ENCODE results near the gene DYRK1B. TPM values are rescaled to one million over a fixed set of nuclear protein-coding genes. Genes with fewer than 3 reads are reported as not detected.

DYRK1B gene
- total and polyA plus RNA-seq, 2 donors (not counting 1 experiment from before 2014, with no cell fraction given) = 26.1 to 36.6 TPM

GRCh38 chr19:39813264-39813993 is 20.5 kb downstream of the DYRK1B start:
- Mint-ChIP-seq H3K27ac (no peak overlapping the region), H3K4me3 (no peak overlapping the region), H3K27me3 (no peaks in the 10 kb centered on the region), H3K9me3 (ENCODE audit: insufficient read depth) (no peaks in the 10 kb centered on the region), H3K4me1 (peaks cover 3% of the 10 kb centered on the region)
- H3K27me3 ChIP-seq (replicated peaks in 1 of 4; ENCODE audit: control extremely low read depth in 1 of 4, control insufficient read depth in 3 of 4, insufficient read depth in 4 of 4, low read length in 3 of 4) = no peaks in the 10 kb centered on the region
- H3K4me3 ChIP-seq (ENCODE audit: control extremely low read depth in 1 of 5, extremely low read depth in 1 of 5, insufficient read depth in 1 of 5, low read depth in 2 of 5, low read length in 4 of 5) = no peak overlapping the region
- peaks cover 3 to 4% of the 10 kb centered on the region in 2 donors for H3K4me1 ChIP-seq (ENCODE audit: control insufficient read depth in 2 of 2, insufficient read depth in 2 of 2, low read length in 2 of 2)
- no peaks in the 10 kb centered on the region for H4K20me1 ChIP-seq (ENCODE audit: control insufficient read depth, insufficient read depth, low read length, poor library complexity, severe bottlenecking)
- H3K27ac ChIP-seq (ENCODE audit: low read length in 2 of 2) = no peak overlapping the region
- TF ChIP-seq, protein P1, sequence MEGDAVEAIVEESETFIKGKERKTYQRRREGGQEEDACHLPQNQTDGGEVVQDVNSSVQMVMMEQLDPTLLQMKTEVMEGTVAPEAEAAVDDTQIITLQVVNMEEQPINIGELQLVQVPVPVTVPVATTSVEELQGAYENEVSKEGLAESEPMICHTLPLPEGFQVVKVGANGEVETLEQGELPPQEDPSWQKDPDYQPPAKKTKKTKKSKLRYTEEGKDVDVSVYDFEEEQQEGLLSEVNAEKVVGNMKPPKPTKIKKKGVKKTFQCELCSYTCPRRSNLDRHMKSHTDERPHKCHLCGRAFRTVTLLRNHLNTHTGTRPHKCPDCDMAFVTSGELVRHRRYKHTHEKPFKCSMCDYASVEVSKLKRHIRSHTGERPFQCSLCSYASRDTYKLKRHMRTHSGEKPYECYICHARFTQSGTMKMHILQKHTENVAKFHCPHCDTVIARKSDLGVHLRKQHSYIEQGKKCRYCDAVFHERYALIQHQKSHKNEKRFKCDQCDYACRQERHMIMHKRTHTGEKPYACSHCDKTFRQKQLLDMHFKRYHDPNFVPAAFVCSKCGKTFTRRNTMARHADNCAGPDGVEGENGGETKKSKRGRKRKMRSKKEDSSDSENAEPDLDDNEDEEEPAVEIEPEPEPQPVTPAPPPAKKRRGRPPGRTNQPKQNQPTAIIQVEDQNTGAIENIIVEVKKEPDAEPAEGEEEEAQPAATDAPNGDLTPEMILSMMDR (IDR thresholded peaks at IDR 0.05) = no peak
- no peak for TF ChIP-seq EZH2 (IDR thresholded peaks at IDR 0.05; ENCODE audit: borderline replicate concordance, insufficient read depth, low read depth, low read length, poor library complexity, severe bottlenecking)
- ChIA-PET CTCF (no interaction called here), POLR2A (no interaction called here)
- H3K4me2 ChIP-seq (replicated peaks; ENCODE audit: low read depth, low read length, poor library complexity, severe bottlenecking) = no peak overlapping the region
- peaks cover 7% of the 10 kb centered on the region for H3K79me2 ChIP-seq (ENCODE audit: control insufficient read depth, insufficient read depth, low read length)
- ATAC-seq (ENCODE audit: low read depth) (no peak), DNase-seq (no peak)
- intact Hi-C loops (cut with micrococcal nuclease) = no loop called here
- WGBS (ENCODE audit: insufficient coverage) = 92% methylated on average over 6 of the region's 9 CpGs
- H3K9ac ChIP-seq (ENCODE audit: low read length) = no peak overlapping the region
- peaks cover 0 to 2% of the 10 kb centered on the region in 2 experiments for H3K36me3 ChIP-seq (replicated peaks in 1 of 2; ENCODE audit: control extremely low read depth in 1 of 2, control insufficient read depth in 1 of 2, extremely low read depth in 1 of 2, insufficient read depth in 2 of 2, low read length in 1 of 2)
- H2AFZ ChIP-seq (ENCODE audit: insufficient read depth, low read depth, low read length, poor library complexity, severe bottlenecking) = no peak overlapping the region
- no peaks in the 10 kb centered on the region for H3K9me3 ChIP-seq (ENCODE audit: control extremely low read depth in 1 of 3, control insufficient read depth in 2 of 3, insufficient read depth in 1 of 3, low read length in 2 of 3)

DNA sequence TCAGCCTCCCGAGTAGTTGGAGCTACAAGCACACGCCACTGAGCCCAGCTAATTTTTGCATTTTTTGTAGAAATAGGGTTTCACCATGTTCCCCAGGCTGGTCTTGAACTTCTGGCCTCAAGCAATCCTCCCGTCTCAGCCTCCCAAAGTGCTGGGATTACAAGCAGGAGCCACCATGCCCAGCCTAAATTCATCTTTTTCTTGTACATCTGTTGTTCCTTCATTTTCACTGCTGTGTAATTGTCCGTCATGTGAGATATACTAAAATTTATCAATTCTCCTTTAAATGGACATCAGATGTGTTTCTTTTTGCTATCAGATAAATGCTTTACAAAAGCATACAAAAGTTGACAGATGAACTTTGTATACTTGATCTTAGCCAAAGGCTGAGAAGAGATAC is 22.9 kb downstream of the DYRK1B start:
- H3K36me3 ChIP-seq (replicated peaks in 1 of 2; ENCODE audit: control extremely low read depth in 1 of 2, control insufficient read depth in 1 of 2, extremely low read depth in 1 of 2, insufficient read depth in 2 of 2, low read length in 1 of 2) = no peaks in the 10 kb centered on the region
- H2AFZ ChIP-seq (ENCODE audit: insufficient read depth, low read depth, low read length, poor library complexity, severe bottlenecking) = no peak overlapping the region
- H3K27me3 ChIP-seq (replicated peaks in 1 of 4; ENCODE audit: control extremely low read depth in 1 of 4, control insufficient read depth in 3 of 4, insufficient read depth in 4 of 4, low read length in 3 of 4) = no peaks in the 10 kb centered on the region
- H4K20me1 ChIP-seq (ENCODE audit: control insufficient read depth, insufficient read depth, low read length, poor library complexity, severe bottlenecking) = no peaks in the 10 kb centered on the region
- intact Hi-C loops (cut with micrococcal nuclease) = no loop called here
- no peak for TF ChIP-seq EZH2 (IDR thresholded peaks at IDR 0.05; ENCODE audit: borderline replicate concordance, insufficient read depth, low read depth, low read length, poor library complexity, severe bottlenecking)
- TF ChIP-seq, protein P1 (IDR thresholded peaks at IDR 0.05) = no peak
- no peaks in the 10 kb centered on the region for H3K79me2 ChIP-seq (ENCODE audit: control insufficient read depth, insufficient read depth, low read length)
- H3K9ac ChIP-seq (ENCODE audit: low read length) = no peak overlapping the region
- 100% methylated on average over 1 of the region's 4 CpGs for WGBS (ENCODE audit: insufficient coverage)
- Mint-ChIP-seq H3K4me3 (no peak overlapping the region), H3K27ac (no peak overlapping the region), H3K27me3 (peaks cover 4% of the 10 kb centered on the region), H3K4me1 (no peaks in the 10 kb centered on the region), H3K9me3 (ENCODE audit: insufficient read depth) (no peaks in the 10 kb centered on the region)
- H3K27ac ChIP-seq (ENCODE audit: low read length in 2 of 2) = no peak overlapping the region
- H3K4me1 ChIP-seq (ENCODE audit: control insufficient read depth in 2 of 2, insufficient read depth in 2 of 2, low read length in 2 of 2) = no peaks in the 10 kb centered on the region
- H3K4me2 ChIP-seq (replicated peaks; ENCODE audit: low read depth, low read length, poor library complexity, severe bottlenecking) = no peak overlapping the region
- no peaks in the 10 kb centered on the region for H3K9me3 ChIP-seq (ENCODE audit: control extremely low read depth in 1 of 3, control insufficient read depth in 2 of 3, insufficient read depth in 1 of 3, low read length in 2 of 3)
- no peak for ATAC-seq (ENCODE audit: low read depth)
- DNase-seq = no peak
- no peak overlapping the region for H3K4me3 ChIP-seq (ENCODE audit: control extremely low read depth in 1 of 5, extremely low read depth in 1 of 5, insufficient read depth in 1 of 5, low read depth in 2 of 5, low read length in 4 of 5)
- ChIA-PET CTCF (interaction anchor here (0.7 to 2.3 kb wide), 3 partner anchors 18 to 99 kb away, joined by 4 to 7 read pairs (median 5); no protein-coding TSS in a partner anchor), POLR2A (no interaction called here)
